ENCODE results near the gene ODF4.

The ODF4 gene

DNA sequence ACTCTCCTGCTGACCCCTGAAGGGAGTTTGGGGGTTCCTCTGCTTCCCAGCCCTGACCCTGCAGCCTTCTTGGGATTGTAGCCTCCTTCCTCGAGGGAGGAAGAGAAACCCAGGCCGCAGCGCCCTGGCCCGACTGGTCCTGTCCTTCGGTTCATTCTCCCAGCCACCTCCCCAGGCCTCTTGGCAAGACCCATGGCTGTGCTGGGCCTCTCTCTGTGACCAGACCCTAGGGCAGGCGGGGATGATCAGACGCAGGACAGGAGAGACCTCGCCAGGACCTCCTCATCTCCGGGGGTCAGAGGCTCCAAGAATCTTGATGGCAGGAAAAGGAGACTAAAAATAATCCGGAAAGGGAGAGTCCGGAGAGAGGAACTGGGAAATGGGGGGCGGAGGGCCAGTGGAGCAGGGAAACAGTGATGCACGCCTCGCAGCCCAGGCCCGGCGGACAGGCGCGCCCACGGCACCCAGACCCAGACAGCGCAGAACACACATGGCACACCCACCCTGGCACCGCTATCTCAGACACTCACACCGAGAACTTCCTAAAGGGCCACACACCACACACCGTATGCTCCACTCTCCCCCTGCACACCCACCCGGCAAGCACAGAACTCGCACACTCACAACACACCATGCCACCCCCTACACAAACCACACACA is 28.4 kb upstream of the ODF4 start:
- Histone ChIP-seq H2AFZ (ENCODE audit: low read depth, low read length) (no peak overlapping the region), H3K36me3 (replicated peaks; ENCODE audit: low read depth, low read length) (no peaks in the 10 kb centered on the region), H3K4me3 (ENCODE audit: low read length) (no peak overlapping the region), H3K9me3 (ENCODE audit: insufficient read depth, low read length) (no peaks in the 10 kb centered on the region), H4K20me1 (ENCODE audit: insufficient read depth, low read length) (no peaks in the 10 kb centered on the region), H3K4me2 (ENCODE audit: low read length) (no peak overlapping the region), H3K27ac (ENCODE audit: low read length) (no peak overlapping the region), H3K79me2 (ENCODE audit: low read length) (no peaks in the 10 kb centered on the region), H3K9ac (ENCODE audit: low read length) (no peak overlapping the region), H3K27me3 (ENCODE audit: low read depth, low read length) (no peaks in the 10 kb centered on the region), H3K4me1 (ENCODE audit: low read length) (no peaks in the 10 kb centered on the region)
- TF ChIP-seq CTCF (IDR thresholded peaks at IDR 0.05; ENCODE audit: low read depth, low read length) (no peak), EZH2phosphoT487 (IDR thresholded peaks at IDR 0.05; ENCODE audit: low read depth) (no peak)

DNA sequence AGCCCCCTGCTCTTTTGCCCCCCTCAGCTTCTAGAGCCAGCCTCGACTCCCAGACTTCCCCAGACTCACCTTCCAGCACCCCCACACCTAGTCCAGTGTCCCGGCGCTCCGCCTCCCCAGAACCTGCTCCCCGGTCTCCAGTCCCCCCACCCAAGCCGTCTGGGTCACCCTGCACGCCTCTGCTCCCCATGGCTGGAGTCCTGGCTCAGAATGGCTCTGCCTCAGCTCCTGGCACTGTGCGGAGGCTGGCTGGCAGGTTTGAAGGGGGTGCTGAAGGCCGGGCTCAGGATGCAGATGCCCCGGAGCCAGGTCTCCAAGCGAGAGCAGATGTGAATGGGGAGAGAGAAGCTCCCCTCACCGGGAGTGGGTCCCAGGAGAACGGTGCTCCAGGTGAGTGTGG is 27.4 kb upstream of the ODF4 start:
- Histone ChIP-seq H2AFZ (ENCODE audit: low read depth, low read length) (no peak overlapping the region), H3K4me1 (ENCODE audit: low read length) (no peaks in the 10 kb centered on the region), H4K20me1 (ENCODE audit: insufficient read depth, low read length) (no peaks in the 10 kb centered on the region), H3K79me2 (ENCODE audit: low read length) (no peaks in the 10 kb centered on the region), H3K27me3 (ENCODE audit: low read depth, low read length) (no peaks in the 10 kb centered on the region), H3K36me3 (replicated peaks; ENCODE audit: low read depth, low read length) (no peaks in the 10 kb centered on the region), H3K9me3 (ENCODE audit: insufficient read depth, low read length) (no peaks in the 10 kb centered on the region), H3K27ac (ENCODE audit: low read length) (no peak overlapping the region), H3K4me2 (ENCODE audit: low read length) (no peak overlapping the region), H3K4me3 (ENCODE audit: low read length) (no peak overlapping the region), H3K9ac (ENCODE audit: low read length) (no peak overlapping the region)
- TF ChIP-seq CTCF (IDR thresholded peaks at IDR 0.05; ENCODE audit: low read depth, low read length) (no peak), EZH2phosphoT487 (IDR thresholded peaks at IDR 0.05; ENCODE audit: low read depth) (no peak)

- Histone ChIP-seq H4K20me1 (ENCODE audit: insufficient read depth, low read length) (no peaks in the 10 kb centered on the region), H3K9ac (ENCODE audit: low read length) (no peak overlapping the region), H3K4me2 (ENCODE audit: low read length) (no peak overlapping the region), H3K4me3 (ENCODE audit: low read length) (no peak overlapping the region), H3K27ac (ENCODE audit: low read length) (no peak overlapping the region), H3K79me2 (ENCODE audit: low read length) (no peaks in the 10 kb centered on the region), H3K36me3 (replicated peaks; ENCODE audit: low read depth, low read length) (no peaks in the 10 kb centered on the region), H2AFZ (ENCODE audit: low read depth, low read length) (no peak overlapping the region), H3K4me1 (ENCODE audit: low read length) (no peaks in the 10 kb centered on the region), H3K9me3 (ENCODE audit: insufficient read depth, low read length) (no peaks in the 10 kb centered on the region), H3K27me3 (ENCODE audit: low read depth, low read length) (no peaks in the 10 kb centered on the region)
- no peak for TF ChIP-seq CTCF (IDR thresholded peaks at IDR 0.05; ENCODE audit: low read depth, low read length)
These were observed 26.7 kb upstream of the ODF4 start for GRCh38 chr17:8312726-8313600.
